ENCODE data around the gene FGF22.

DNA sequence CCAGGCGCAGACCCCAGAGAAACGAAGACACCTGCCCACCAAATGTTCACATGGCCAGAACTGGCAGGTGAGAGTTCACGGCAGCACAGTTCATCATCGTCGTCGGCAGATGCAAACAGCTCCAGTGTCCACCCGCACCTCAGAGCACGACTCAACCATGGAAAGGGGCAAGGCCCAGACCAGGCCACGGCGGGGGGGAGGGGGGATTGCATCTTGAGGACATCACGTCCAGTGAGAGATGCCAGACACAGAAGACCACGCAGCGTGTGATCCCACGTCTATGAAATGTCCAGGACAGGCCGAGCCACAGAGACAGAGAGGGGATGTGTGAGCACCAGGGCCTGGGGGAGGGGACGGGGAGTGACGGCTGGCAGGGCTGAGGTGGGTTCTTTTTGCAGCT, 16.0 kb downstream of the FGF22 start:
- no peak for TF ChIP-seq MTA3 (CRISPR knock-in tag; IDR thresholded peaks at IDR 0.05)
- TF ChIP-seq RAD21 (CRISPR knock-in tag; IDR thresholded peaks at IDR 0.05): no peak
- no peak for TF ChIP-seq SMARCC2 (IDR thresholded peaks at IDR 0.05)
- no peak for TF ChIP-seq CTCF (CRISPR knock-in tag; IDR thresholded peaks at IDR 0.05)
